Aorta (tissue), 5 donors: ENCODE data around the gene BLNK. TPM values are rescaled to one million over a fixed set of nuclear protein-coding genes. Genes with fewer than 3 reads are reported as not detected.

Experiments
- ATAC-seq: fragments of 200-7000 bp; cut with Tn5 transposase; one replicate; pipeline ENCODE4 v1.9.1; 2022; ENCODE audit warnings: moderate library complexity; ENCODE audit not compliant: low FRiP score
- DNase-seq, 2 donors: peaks; one replicate each; pipeline ENCODE4 v3.0.0-alpha.2; 2020
- H3K27ac ChIP-seq, 2 donors: one replicate each; pipeline ENCODE4 v1.5.1; 2013; ENCODE audit warnings: low read length in 2 of 2, mild to moderate bottlenecking in 2 of 2, moderate library complexity in 2 of 2, control low read depth in 1 of 2, inconsistent platforms in 1 of 2, low read depth in 1 of 2
- H3K27me3 ChIP-seq, 2 donors: one replicate each; pipeline ENCODE4 v1.6.1; 2013; ENCODE audit warnings: control low read depth in 1 of 2, low read length in 1 of 2, mild to moderate bottlenecking in 1 of 2, moderate library complexity in 1 of 2; ENCODE audit not compliant: insufficient read depth in 2 of 2, control insufficient read depth in 1 of 2
- H3K36me3 ChIP-seq, 2 donors: one replicate each; pipeline ENCODE4 v1.6.1; 2013; ENCODE audit warnings: control low read depth in 1 of 2, low read length in 1 of 2, mild to moderate bottlenecking in 1 of 2; ENCODE audit not compliant: insufficient read depth in 2 of 2, control insufficient read depth in 1 of 2
- H3K4me1 ChIP-seq, 2 donors: one replicate each; pipeline ENCODE4 v1.6.1; 2013; ENCODE audit warnings: low read length in 2 of 2, control low read depth in 1 of 2, mild to moderate bottlenecking in 1 of 2, moderate library complexity in 1 of 2; ENCODE audit not compliant: insufficient read depth in 2 of 2, control insufficient read depth in 1 of 2
- H3K4me3 ChIP-seq, 2 donors: one replicate each; pipeline ENCODE4 v1.5.1; 2013; ENCODE audit warnings: low read length in 2 of 2, control low read depth in 1 of 2, mild to moderate bottlenecking in 1 of 2
- H3K9me3 ChIP-seq: one replicate; pipeline ENCODE4 v1.6.1; 2013; ENCODE audit warnings: mild to moderate bottlenecking, low read length; ENCODE audit not compliant: control insufficient read depth
- WGBS, 2 donors: extraction: QIAGEN DNeasy Blood & Tissue Kit; methylation state at CpG; one replicate each; pipeline ENCODE4 v1.1.7; 2013; 5-methylcytosine and 5-hydroxymethylcytosine counted together
- intact Hi-C, 2 donors: fragments of 100-400 bp; cut with DNase I; formaldehyde crosslinking; loops; one replicate each; pipeline versions ENCODE4 v1.14.2 to v1.15.0; 2022
- polyA plus RNA-seq, 2 donors: library from polyadenylated mRNA; stranded (reverse); fragments of 200-250 nt; gene quantifications; one replicate each; pipeline ENCODE4 v1.2.3, GENCODE V29; 2013
- total RNA-seq, 2 donors: library from RNA; stranded (reverse); fragmentation: NEBNext Ultra II Directional; extraction: Animal tissue kit (Norgen Biotek cat#: 25700); gene quantifications; one replicate each; pipeline ENCODE4 v1.2.1, GENCODE V29; 2021
- donor health status: healthy with polysubstance abuse.
- donor health status: Bipolar disorder and iron deficiency.
- donor health status: DM: no; HTN: no; CAD: no.
- donor health status: DM: no; HTN: no; CAD: no.
- donor health status: DM: yes; HTN: yes; CAD: no.

BLNK gene
- total and polyA plus RNA-seq, 4 donors = 0.72 to 20.2 (median 8.3) TPM

- intact Hi-C loops = no loop called here
- ATAC-seq (no peak), DNase-seq (peak in 1 of 2 donors; percentile 79)
- Histone ChIP-seq H3K27me3 (peaks cover 0 to 4% of the 10 kb centered on the region in 2 donors), H3K9me3 (no peaks in the 10 kb centered on the region), H3K27ac (no peak overlapping the region), H3K4me1 (no peaks in the 10 kb centered on the region), H3K36me3 (no peaks in the 10 kb centered on the region), H3K4me3 (no peak overlapping the region)
- WGBS, 2 donors = 67 to 75% methylated on average over 8 of the region's 8 CpGs
Measured at GRCh38 chr10:96306516-96306915, 35.1 kb upstream of the BLNK start.

- no peak overlapping the region for H3K4me3 ChIP-seq
- 95 to 97% methylated on average over 3 of the region's 3 CpGs for WGBS, 2 donors
- DNase-seq (no peak), ATAC-seq (no peak)
- no peak overlapping the region for H3K27ac ChIP-seq
- intact Hi-C loops = no loop called here
- H3K27me3 ChIP-seq = peaks cover 0 to 4% of the 10 kb centered on the region in 2 donors
- H3K9me3 ChIP-seq = no peaks in the 10 kb centered on the region
- no peaks in the 10 kb centered on the region for H3K4me1 ChIP-seq
- H3K36me3 ChIP-seq = no peaks in the 10 kb centered on the region
Measured at GRCh38 chr10:96305019-96305418, 33.6 kb upstream of the BLNK start.

DNA sequence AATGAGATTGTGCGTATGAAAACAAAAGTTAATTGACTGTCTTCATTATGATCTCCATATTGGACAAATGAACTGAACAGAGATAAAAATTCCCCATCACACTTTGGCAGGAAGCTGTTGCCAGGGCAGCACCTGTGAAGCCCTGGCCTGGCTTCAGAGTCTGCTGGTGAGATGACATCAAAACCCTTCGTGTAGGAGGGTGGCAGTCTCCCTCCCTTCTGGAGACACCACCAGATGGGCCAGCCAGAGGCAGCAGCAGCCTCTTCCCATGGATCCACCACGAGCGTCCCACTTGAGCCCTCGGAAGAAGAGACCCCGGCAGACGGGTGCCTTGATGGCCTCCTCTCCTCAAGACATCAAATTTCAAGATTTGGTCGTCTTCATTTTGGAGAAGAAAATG is 32.9 kb upstream of the BLNK start, which contains the start of gene DNTT:
DNTT (plus strand) TSS at position 205 of the 400 bp plus-strand sequence; CDS start at position 269, 64 bp downstream.
- Histone ChIP-seq H3K9me3 (no peaks in the 10 kb centered on the region), H3K4me3 (no peak within 1 kb of the TSS), H3K36me3 (no peaks in the 10 kb centered on the region), H3K27ac (no peak within 1 kb of the TSS), H3K27me3 (peaks cover 0 to 4% of the 10 kb centered on the region in 2 donors), H3K4me1 (no peaks in the 10 kb centered on the region)
- intact Hi-C loops = no loop called here
- 87 to 90% methylated on average over 8 of the region's 8 CpGs for WGBS, 2 donors
- ATAC-seq = no peak
- no peak for DNase-seq

GRCh38 chr10:96301616-96302015 is 30.2 kb upstream of the BLNK start:
- no peaks in the 10 kb centered on the region for H3K36me3 ChIP-seq
- DNase-seq = no peak
- H3K27me3 ChIP-seq = peaks cover 0 to 4% of the 10 kb centered on the region in 2 donors
- H3K4me3 ChIP-seq = no peak overlapping the region
- intact Hi-C loops = no loop called here
- WGBS, 2 donors = 42 to 72% methylated on average over 1 of the region's 1 CpG
- H3K27ac ChIP-seq = no peak overlapping the region
- no peak for ATAC-seq
- H3K9me3 ChIP-seq = no peaks in the 10 kb centered on the region
- no peaks in the 10 kb centered on the region for H3K4me1 ChIP-seq

DNA sequence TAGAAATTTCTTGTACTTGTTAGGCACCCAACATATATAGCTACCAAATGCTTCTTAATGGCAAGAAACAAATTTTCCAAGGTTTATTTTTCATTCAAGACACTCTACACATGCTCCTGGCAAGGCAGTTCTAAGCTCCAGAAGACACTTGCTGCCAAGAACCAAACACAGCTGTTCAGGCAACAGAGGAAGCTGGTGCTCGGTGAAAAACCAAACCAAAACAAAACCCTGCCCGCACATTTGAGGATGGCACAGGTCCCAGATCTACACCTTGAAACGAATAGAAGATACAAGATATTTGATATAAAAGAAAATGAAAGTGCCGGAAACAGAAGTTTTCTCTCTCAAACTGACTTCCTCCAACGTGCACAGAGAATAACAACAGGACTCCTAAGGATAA is 28.0 kb upstream of the BLNK start:
- peaks cover 0 to 4% of the 10 kb centered on the region in 2 donors for H3K27me3 ChIP-seq
- WGBS, 2 donors = 10 to 12% methylated on average over 5 of the region's 5 CpGs
- no peak for DNase-seq
- H3K36me3 ChIP-seq = no peaks in the 10 kb centered on the region
- H3K9me3 ChIP-seq = no peaks in the 10 kb centered on the region
- intact Hi-C loops = loop anchor here in 1 of 2 donors (10.0 kb wide), 1 partner anchor 285 kb away; no protein-coding TSS in a partner anchor
- no peak overlapping the region for H3K4me3 ChIP-seq
- no peaks in the 10 kb centered on the region for H3K4me1 ChIP-seq
- ATAC-seq = no peak
- H3K27ac ChIP-seq = no peak overlapping the region

- no peaks in the 10 kb centered on the region for H3K4me1 ChIP-seq
- no peaks in the 10 kb centered on the region for H3K36me3 ChIP-seq
- no peak overlapping the region for H3K4me3 ChIP-seq
- H3K27ac ChIP-seq = no peak overlapping the region
- intact Hi-C loops = loop anchor here in 1 of 2 donors (10.0 kb wide), 1 partner anchor 284 kb away; no protein-coding TSS in a partner anchor
- no peak for ATAC-seq
- H3K27me3 ChIP-seq = peaks cover 0 to 3% of the 10 kb centered on the region in 2 donors
- 57 to 60% methylated on average over 3 of the region's 3 CpGs for WGBS, 2 donors
- no peak for DNase-seq
- no peaks in the 10 kb centered on the region for H3K9me3 ChIP-seq
Measured at GRCh38 chr10:96298362-96298761, 27.0 kb upstream of the BLNK start.

DNA sequence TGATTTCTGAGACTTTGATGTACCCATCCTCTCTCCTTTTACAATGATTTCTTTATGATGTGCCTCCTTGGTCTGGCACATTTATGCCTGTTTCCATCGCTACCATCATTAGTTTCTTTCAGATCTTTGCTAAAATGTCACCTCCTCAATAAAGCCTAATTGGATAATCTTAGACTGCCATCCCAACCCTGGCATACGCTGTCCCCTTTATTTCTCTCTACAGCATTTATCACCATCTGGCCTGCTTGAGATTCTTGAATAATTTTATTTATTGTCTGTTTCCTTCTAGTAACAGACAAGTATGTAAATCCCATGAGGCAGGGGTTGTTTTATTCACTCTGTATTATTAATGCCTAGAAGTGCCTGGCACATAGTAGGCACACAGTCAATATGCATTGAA is 26.1 kb upstream of the BLNK start:
- Histone ChIP-seq H3K9me3 (no peaks in the 10 kb centered on the region), H3K27ac (no peak overlapping the region), H3K4me3 (no peak overlapping the region), H3K36me3 (no peaks in the 10 kb centered on the region), H3K27me3 (peaks cover 0 to 2% of the 10 kb centered on the region in 2 donors), H3K4me1 (no peaks in the 10 kb centered on the region)
- WGBS, 2 donors = 97 to 100% methylated on average over 2 of the region's 2 CpGs
- DNase-seq = no peak
- intact Hi-C loops = loop anchor here in 1 of 2 donors (10.0 kb wide), 1 partner anchor 283 kb away; no protein-coding TSS in a partner anchor
- no peak for ATAC-seq

GRCh38 chr10:96295475-96295874 is 24.1 kb upstream of the BLNK start:
- Histone ChIP-seq H3K36me3 (no peaks in the 10 kb centered on the region), H3K27ac (no peak overlapping the region), H3K4me3 (no peak overlapping the region), H3K9me3 (no peaks in the 10 kb centered on the region), H3K27me3 (no peaks in the 10 kb centered on the region), H3K4me1 (no peaks in the 10 kb centered on the region)
- intact Hi-C loops = loop anchor here in 1 of 2 donors (10.0 kb wide), 1 partner anchor 281 kb away; no protein-coding TSS in a partner anchor
- 58 to 60% methylated on average over 4 of the region's 4 CpGs for WGBS, 2 donors
- ATAC-seq = no peak
- no peak for DNase-seq
